HEK293T (cell line): ENCODE data around the gene MARVELD1.

Source experiments
- BHLHE40 ChIP-seq: fragments of 450-650 bp; IDR thresholded peaks from 2 replicates; pipeline ENCODE4 v1.6.1; 2016; ENCODE audit warnings: mild to moderate bottlenecking, moderate library complexity, borderline replicate concordance
- CTBP1 ChIP-seq: fragments of 450-650 bp; IDR thresholded peaks from 2 replicates; pipeline ENCODE4 v1.6.1; 2016; ENCODE audit warnings: borderline replicate concordance
- ELF4 ChIP-seq: fragments of 450-650 bp; IDR thresholded peaks from 2 replicates; pipeline ENCODE4 v1.6.1; 2017; ENCODE audit warnings: antibody characterized with exemption
- FOXA1 ChIP-seq: fragments of 450-650 bp; IDR thresholded peaks from 2 replicates; pipeline ENCODE4 v1.6.1; 2016; ENCODE audit warnings: mild to moderate bottlenecking
- FOXM1 ChIP-seq: fragments of 450-650 bp; IDR thresholded peaks from 2 replicates; pipeline ENCODE4 v1.6.1; 2017; ENCODE audit warnings: mild to moderate bottlenecking, borderline replicate concordance
- SP1 ChIP-seq: fragments of 450-650 bp; IDR thresholded peaks from 2 replicates; pipeline ENCODE4 v1.6.1; 2017
- SUZ12 ChIP-seq: fragments of 450-650 bp; IDR thresholded peaks from 2 replicates; pipeline ENCODE4 v1.6.1; 2016; ENCODE audit warnings: mild to moderate bottlenecking
- TF ChIP-seq, protein P1 (sequence below): fragments of 450-650 bp; IDR thresholded peaks from 2 replicates; pipeline ENCODE4 v1.6.1; 2016

DNA sequence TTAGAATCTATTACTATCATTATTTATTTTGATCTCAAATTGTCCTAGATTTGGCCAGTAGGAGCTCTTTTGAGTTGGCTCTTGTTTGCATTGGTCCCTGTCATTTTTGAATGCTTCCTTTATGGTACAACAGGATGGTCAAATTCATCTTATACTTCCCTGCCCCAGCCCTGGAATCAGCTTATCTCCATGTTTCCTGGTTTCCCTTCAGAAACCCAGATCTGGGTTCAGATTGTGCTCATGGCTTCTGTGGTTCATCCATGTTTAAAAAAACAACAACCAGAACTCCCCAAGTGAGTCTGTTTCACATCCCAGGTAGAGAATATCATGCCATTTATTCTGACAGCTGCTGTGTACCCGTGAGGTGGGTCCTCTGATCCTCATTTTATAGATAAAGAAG lies 34.0 kb downstream of the MARVELD1 start:
- TF ChIP-seq FOXA1 (no peak), SP1 (no peak), CTBP1 (no peak), BHLHE40 (no peak), FOXM1 (no peak), SUZ12 (no peak), ELF4 (no peak)
- TF ChIP-seq, protein P1, sequence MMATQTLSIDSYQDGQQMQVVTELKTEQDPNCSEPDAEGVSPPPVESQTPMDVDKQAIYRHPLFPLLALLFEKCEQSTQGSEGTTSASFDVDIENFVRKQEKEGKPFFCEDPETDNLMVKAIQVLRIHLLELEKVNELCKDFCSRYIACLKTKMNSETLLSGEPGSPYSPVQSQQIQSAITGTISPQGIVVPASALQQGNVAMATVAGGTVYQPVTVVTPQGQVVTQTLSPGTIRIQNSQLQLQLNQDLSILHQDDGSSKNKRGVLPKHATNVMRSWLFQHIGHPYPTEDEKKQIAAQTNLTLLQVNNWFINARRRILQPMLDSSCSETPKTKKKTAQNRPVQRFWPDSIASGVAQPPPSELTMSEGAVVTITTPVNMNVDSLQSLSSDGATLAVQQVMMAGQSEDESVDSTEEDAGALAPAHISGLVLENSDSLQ, result no peak
